GM04504 (cell line): Measurements from ENCODE around the gene ASTL.

ENCODE experiments used
- DNase-seq: peaks from one replicate; pipeline ENCODE4 v3.0.0-alpha.2; 2012; ENCODE audit warnings: low read depth

The ASTL gene

DNA sequence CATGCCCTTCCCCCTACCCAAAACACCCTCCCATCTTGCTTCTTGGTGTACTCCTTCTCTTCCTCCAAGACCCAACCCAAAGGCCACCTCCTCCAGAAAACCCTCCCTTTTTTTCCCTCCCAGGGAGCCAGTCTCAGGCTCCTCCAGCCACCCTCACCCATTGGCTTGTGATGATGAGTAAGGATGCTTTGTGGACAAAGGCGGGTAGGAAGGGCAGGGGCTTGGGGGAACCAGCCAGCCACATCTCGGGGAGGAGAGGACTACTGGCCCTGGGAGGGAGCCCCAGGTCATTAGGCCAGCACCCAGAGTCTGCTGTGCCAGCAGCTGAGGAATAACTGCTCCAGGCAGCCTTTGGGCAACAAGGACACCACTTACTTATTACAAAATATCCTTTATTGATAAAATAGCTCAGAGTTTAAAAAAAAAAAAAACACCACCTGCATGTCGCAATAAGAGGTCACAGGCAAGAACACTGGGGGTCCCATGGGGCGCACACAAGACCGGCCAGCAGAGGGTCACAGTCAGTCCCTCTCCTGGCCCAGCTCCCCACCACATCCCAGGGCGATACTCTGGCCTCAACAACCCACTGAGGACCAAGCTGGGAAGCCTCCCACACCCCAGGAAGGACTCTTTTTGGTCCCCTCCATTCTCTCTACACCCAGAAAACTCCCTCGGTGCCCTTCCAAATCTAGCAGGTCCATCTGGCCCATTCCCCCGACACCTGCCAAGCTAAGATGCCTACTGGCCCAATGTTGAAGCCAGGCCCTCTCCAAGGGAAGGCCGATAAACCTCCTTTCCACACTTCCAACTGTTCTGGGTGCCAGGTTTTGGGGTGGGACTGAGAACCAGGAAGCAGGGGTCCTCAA is 25.6 kb downstream of the ASTL start:
- DNase-seq, result no peak

DNA sequence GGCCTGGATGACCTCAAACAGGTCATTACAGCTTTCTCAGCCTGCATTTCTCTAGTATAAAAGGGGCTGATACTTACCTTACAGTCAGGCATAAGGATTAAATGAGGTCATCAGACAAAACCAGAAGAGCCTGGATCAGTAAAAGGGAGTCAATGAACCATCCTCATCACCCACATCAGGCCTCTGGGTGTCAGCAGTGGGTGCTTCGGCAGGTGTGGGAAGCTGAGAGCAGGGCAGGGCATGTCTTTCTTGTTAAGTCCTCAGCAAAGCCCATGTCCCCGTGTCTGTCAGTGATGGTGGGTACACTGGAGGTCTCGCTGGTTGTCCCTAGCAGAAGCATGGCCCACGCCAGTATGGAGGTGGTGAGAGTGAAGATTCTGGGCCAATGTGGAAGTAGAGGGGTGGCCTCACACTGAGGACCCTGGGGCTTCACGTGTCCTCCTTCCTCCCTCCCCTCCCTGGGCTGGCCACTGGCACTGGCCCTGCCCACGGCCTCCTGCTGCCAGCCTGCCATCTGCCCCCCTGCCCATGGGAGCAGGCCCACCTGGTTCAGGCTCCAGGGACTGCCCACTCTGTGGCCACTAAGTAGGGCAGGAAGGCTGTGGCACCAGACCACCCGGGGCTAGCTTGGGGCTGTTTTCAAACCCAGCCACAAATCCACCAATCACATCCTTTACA is 26.3 kb downstream of the ASTL start:
- no peak for DNase-seq

DNA sequence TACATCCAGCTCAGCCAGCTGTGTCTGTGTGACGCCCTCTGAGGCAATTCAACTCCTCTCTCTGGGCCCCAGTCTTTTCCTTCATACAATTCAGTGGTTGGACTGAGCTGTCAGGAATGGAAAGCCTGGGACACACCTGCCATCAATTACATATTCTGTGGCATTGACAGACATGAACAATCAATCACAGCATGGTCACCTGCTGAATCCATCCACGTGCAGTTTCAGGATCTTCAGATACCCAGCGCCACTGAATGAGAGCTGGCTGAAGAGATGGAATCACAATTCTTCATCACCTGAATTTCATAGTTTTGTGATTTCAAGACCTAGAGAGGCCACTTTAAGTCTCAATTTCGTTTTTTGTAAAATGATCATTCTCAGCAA is 27.1 kb downstream of the ASTL start:
- DNase-seq, result no peak

DNA sequence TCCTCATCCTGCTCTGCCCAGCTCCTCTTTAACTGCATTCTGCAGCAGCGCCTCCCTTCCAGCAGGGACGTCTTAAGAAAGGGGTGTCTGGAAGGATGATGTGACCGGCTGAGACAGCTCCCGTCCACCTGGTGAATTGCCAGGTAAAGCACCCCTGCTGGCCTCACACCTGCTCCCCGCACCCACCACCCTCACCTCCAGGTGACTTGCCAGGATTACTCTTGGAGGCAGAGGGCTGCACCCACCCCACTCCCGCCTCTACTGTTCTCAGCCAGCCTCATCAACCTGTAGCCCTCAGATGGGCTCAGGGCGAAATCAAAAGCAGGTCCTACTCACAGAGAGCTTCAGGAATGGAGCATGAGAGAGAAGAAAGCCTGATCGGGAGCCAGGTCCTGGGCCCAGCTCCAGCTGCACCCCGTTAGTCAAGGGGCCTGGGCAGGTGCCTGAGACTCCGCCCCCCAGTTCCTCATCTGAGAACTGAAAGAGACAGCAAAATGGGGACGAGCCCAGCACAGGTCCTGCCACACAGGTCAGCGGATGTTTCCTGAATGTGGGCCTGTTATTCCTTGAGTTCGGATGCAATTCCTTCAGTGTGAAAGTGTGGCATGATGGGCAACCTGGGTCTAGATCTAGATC is 27.6 kb downstream of the ASTL start:
- DNase-seq, result no peak

DNA sequence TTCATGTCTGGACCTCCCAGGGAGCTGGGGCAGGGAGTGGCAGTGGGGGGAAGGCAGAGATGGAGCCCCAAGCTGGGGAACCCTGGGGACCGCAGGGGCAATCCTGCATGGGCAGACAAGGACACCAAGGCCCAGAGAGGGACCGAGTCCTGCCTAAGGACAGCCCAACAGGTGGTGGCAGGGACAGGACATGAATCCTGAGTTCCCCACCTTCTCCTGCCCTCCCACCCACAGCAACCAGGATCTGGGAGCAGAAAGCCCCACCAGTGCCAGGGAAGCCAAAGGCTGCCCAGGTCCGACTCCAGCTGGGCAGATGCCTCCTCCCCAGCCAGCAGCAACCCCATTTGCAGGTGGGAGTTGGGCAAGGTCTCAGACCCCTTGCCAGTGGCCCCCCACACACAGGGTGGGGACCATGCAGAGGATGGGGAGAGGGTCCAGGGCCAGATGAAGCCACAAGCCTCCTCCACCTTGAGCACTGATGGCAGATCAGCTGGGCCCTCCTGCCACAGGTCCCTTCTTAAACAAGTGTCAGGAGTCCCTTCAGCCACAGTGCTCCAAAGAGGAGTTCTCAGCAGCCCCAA is 28.3 kb downstream of the ASTL start:
- DNase-seq, result no peak

DNA sequence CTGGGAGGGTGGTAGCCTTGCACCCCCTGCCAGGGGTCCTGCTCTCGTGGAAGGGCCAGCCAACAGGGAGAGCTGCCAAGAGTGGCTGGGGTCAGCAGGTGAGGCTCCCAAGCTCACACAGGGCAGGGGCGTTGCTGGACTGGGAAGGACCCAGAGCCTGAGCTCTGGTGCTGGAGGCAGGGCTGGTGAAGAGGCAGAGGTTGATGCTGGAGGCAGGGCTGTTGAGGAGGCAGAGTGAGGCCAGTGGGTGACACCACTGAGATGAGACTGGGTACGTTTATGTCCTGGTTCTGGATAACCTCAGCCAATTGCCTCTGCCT is 29.0 kb downstream of the ASTL start:
- DNase-seq, result no peak

DNA sequence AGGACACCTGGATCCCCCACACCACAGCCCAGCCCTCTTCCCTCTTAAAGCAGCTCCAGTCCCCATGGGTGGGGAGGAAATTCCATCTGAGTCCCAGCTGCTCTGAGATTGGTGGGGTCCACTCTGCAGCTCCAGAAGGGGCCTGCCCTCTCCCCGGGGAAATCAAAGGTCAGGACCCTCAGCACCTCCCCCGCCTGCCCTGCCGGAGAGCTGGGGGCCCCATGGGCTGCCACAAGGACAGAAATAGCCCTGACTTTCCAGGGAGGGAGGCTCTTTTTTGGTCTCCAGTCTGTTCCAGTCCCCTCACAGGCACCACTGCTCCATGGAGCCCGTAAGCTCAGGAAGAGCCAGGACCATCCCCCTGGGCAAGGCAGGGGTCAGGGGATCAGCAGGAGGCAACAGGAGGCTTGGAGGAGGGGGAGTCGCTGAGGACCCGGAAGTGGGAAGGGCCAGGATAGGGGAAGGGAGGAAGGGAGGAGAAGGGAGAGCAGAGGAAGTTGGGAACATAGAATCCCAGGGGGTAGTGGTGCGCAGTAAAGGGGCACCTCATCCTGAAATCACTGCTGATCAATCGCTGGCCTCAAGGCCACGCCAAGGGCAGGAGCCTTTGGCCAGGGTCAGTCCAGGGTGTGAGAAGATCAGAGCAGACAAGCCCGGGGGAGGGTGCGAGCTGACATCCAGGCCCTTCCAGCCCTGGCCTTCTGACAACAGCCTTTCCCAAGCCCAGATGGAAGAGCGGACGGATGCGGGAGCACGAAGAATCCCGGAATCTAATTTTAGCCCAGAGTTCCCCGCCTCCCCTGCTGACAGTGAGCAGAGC is 29.6 kb downstream of the ASTL start:
- peak; percentile 10 for DNase-seq

DNA sequence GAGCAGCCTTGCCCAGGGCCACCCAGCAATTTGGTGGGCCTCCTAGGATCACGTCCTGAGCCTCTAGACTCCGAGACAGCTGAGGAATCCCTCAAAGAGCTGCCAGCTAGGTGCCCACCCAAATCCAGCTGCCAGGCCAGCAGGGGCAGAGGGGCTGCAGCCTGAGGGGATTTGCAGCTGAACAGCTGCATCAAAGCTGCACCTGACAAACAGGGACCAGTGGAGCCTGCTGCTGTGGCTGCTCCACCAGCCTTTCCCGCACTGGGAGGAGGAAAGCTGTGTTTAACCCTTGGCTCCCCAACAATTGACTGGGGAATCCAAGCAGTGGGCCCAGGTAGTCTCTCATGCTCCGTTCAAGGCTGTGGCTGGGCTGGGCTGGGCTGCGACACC is 30.2 kb downstream of the ASTL start:
- DNase-seq, result no peak

DNA sequence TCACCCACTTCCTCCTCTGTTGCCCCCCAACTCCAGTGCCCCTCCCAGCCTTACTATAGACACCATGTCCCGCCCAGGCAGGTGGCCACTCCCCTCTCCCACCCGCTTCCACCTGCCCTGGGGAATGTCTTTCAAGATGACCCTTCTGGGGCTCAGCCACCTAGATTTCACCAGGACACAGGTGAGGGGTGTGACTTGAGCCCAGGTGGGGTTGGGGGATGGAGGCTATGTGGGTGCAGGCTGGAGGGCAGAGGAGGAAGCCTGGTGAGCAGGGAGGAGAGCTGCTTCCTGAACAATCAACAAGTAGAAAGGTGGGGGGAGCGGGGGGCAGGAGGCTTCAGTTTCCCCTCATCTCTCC is 30.6 kb downstream of the ASTL start:
- no peak for DNase-seq

DNA sequence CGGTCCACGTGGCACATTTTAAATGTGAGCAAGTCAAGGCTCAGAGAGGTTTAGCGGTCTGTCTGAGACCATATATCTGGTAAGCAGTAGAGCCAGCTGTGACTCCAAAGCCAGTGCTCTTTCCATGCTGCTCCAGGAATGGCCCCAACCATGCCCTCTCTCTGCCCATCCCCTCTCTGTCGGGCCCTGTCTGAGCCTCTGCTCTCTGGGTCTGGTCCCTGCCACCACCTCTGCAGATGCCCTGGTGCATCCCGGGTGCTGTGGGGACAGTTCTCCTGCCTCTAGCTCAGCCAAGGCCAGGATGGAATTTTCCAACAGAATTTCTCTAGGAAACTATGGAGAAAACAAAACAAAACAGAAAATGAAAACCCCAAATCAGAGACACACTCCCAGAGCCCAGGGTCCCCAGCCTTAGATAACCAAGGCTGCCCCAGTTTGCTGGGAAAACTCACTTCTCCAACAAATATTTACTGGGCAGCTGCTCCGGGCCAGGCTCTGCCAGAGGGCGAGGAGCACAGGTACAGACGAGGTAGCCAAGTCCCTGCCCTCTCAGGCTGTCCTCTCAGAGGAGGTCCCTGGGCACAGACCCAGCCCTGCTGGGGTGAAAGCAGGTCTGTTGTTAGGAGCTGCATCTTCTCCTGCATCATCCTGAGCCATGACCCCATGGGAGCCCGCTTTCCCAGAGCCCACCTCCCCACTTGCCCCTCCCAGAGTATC is 31.2 kb downstream of the ASTL start:
- no peak for DNase-seq

DNA sequence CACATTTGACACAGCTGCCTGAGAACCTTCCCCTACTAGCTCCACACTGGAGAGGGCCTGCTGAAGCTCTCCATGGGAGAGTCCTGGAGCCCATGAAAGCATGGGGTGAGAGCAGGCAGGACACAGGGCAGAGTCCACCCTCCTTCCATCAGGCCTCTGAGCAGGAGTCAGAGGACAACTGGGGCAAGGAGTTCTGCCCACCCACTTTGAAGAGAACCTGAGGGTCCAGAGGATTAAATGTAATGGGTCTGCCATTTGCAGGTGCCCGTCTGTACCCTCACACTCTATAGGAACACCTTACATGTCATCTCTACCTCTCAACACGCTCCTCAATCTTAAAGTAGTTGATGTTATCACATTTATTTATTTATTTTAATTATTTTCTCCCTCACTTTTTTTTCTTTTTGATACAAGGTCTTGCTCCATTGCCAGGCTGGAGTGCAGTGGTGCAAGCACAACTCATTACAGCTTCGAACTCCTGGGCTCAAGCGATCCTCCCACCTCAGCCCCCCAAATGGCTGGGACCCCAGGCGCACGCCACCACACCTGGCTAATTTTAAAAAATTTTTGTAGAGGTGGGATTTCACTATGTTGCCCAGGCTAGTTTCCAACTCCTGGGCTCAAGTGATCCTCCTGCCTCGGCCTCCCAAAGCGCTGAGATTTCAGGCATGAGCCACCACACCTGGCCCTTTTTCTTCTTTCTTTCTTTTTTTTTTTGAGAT is 32.1 kb downstream of the ASTL start:
- no peak for DNase-seq

DNA sequence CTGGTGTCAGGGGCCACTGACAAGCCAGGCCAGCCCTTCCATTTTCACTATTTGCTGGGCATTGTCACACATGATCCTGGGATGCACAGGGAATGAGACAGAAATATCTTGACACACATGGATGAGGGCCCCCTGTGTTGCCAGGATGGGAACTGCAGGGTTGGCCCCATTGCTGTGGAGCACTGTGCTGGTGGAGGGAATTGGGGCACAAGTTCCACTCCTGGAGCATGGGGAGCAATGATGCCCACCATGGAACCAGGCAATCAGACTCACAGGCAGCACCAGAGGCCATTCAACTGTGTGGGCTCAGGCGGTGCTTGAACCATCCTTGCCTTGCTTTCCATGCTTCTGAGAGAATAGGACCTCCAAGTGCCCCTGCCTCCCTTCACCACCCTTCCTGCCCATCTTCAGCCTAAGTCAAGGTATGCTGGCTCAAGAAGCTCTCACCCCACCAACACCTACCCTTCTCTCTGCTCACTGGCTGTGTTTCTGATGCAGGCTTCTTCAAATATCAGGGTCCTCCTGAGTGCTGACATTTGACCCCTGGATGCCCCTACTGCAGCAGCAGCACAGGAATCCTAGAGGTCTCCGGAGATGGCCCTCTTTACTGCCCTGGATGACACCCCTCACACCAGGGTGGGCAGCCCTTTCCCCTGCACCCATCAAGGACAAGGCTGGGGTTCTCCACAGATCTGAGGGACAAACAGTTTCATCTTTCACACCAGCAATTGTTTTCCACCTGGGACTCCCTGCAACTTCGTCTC is 33.0 kb downstream of the ASTL start:
- no peak for DNase-seq

DNA sequence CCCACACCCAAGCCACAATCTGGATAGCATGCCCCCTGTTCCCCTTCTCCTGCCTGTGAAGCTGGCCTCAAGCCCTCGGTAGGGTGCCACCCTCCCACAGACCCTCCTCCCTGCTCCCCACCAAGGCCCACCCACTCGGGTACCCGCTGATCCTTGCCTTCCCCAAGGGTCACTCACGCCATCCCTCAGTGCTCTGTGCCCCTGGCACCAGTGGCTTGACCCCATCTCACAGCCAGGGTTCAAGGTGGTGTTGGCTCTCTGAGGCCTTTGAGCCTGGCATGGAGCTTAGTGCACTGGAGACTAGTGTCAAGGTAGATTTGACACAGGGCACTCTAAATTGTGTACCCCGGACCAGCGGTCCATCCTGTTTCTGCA is 33.8 kb downstream of the ASTL start:
- no peak for DNase-seq

DNA sequence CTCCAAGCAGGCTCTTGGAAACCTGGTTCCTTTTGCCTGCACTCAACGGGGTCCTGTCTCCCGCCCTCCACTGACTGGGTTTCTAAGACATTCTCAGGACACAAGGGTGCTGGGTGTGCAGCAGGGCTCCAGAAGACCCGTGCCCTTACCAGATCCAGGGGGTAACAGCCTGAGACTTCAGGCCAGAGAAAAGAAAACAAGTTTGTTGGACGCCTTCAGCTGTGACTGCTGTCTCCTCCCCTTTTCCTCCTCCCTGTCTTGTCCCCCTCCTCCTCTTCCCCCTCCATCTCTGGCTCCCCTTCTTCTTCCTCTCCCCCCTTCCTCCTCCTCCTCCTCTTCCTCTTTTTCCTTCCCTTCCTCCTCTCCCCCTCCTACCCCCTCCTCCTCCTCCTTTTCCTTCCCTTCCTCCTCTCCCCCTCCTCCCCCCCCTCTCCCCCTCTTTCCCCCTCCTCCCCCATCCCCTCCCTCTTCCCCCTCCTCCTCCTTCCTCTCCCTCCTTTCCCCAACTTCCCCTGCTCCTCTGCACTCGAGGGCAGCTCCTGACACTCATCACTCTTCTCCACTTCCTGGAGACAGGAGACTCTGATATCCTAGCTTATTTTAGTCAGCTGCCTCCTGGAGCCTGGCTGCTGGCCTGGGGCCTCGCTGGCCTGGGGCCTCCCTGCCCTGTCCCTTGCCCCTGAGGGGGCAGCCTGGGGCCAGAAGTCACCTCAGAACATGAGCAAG is 34.4 kb downstream of the ASTL start:
- no peak for DNase-seq

DNA sequence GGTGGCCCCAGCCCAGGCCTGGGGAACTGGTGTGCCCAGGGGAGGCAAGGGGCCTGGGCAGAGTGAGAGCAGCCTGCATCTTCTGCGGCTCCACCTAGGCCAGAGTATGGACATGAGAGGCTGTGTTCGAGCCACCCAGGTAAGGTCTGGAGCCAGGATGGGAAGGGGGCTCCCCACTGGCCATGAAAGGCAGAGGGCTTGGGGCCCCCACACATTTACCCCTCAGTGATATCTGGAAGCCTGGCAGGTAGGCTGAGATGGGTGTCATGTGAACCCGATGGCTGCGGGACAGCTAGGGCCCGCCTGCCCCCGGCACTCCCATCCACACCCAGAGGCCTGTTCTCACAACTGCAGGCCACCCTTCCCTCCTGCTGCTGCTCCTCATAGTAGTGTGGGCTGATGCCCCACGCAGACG is 35.1 kb downstream of the ASTL start:
- DNase-seq, result no peak

DNA sequence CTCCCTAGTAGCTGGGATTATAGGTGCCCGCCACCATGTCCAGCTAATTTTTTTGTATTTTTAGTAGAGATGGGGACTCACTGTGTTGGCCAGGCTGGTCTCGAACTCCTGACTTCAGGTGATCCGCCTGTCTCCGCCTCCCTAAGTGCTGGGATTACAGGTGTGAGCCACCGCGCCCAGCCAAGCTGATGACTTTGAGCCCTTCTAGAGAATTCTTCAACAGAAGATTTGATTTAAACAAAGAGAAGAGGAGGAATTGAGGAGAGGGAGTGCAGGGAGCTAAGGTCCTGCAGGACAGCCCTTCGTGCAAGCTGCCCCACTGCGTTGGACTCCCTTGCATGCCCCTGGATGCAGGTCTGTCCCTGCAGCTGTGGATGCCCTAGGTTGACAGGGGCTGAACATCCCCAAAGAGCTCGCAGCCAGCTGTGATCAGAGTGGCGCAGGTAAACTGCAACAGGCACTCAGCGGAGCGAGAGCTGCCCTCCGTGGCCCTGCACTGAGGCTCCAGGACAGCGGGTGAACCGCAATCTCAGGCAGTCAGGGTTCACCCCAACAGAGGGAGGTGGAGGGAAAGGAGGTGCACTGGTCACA is 35.6 kb downstream of the ASTL start:
- no peak for DNase-seq

DNA sequence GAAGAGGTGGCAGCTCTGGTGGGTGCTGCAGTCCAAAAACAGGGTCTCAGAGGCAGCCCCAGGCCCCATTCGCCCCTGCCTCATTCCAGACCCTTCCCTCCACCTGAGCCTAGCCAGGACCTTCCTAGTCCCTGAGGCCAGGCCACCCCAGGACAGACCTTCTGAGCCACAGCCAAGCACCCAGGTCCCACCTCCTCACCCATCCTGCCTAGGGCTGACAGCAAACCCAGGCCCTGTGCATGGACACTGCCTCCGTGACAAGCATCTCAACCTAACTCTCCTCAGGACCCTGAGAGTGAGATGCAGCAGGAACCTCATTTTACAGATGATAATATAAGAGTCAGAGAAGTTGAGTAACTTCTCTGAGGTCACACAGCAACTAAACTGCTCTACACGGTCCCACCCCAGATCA is 37.4 kb downstream of the ASTL start:
- no peak for DNase-seq

DNA sequence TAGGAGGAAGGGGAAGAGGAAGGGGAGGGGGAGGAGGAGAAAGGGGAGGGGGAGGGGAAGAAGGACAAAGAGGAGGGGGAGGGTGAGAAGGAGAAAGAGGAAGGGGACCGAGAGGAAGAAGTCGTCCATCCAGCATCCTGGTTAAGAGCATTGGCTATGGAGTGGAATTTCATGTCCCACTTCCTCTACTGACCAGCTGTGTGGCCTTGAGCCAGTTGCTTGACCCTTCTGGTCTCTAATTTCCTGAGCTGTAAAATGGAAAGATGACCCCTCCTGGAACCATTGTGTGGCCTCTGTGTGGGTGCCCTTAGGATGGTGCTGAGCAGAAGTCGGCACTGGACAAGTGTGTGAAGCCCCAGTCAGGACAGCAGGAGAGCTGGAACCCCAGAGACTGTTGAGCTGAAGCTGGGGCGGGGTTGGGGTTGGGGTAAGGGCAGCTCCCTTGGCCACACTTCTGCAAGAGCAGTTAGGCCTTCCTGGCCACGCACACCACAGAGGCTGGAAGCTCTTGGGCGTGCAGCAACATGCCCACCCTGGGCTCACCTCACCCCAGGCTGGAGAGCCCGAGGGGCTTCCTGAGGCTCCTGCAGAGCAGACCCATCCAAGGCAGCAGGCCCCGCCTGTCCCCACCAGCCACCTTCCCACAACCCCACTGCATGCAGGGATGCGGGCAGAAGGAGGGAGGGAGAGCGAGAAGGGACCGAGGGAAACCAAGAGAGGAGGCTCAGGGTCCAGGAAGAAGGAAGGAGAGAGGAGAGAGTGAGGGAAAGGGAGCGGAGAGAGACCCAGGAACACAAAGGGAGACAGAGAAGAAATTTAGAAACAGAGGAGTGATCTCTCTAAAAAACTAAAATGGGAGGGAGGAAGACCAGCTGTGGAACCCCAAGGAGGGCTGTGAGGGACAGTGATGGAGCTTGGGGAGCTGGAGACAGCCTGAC is 38.2 kb downstream of the ASTL start:
- no peak for DNase-seq
